SK-N-SH (cell line): ENCODE data around the gene ISL2.

ENCODE experiments used
- CTCF ChIP-seq: fragments of 200-600 bp; sonication (generic); IDR thresholded peaks from 2 replicates; pipeline ENCODE4 v1.6.1; 2017; ENCODE audit warnings: antibody characterized with exemption, mild to moderate bottlenecking, moderate library complexity
- MAX ChIP-seq: IDR thresholded peaks from 2 replicates; pipeline ENCODE4 v1.4.0; 2012; ENCODE audit warnings: low read depth
- MXI1 ChIP-seq: IDR thresholded peaks from 2 replicates; pipeline ENCODE4 v1.6.1; 2012; ENCODE audit warnings: mild to moderate bottlenecking, low read depth, low read length, improper control_type of control experiment
- POLR2AphosphoS5 ChIP-seq: IDR thresholded peaks from 2 replicates; pipeline ENCODE4 v1.6.1; 2012; ENCODE audit warnings: low read depth, low read length
- REST ChIP-seq: IDR thresholded peaks from 2 replicates; pipeline ENCODE4 v1.6.1; 2012; ENCODE audit warnings: mild to moderate bottlenecking, low read depth, low read length, moderate library complexity
- SMC3 ChIP-seq: IDR thresholded peaks from 2 replicates; pipeline ENCODE4 v1.6.1; 2012; ENCODE audit warnings: low read depth, low read length, improper control_type of control experiment
- TAF1 ChIP-seq: IDR thresholded peaks from 2 replicates; pipeline ENCODE4 v1.6.1; 2012; ENCODE audit warnings: low read depth, mild to moderate bottlenecking, low read length, moderate library complexity, borderline replicate concordance
- TEAD4 ChIP-seq: IDR thresholded peaks from 2 replicates; pipeline ENCODE4 v1.4.0; 2012; ENCODE audit warnings: mild to moderate bottlenecking, borderline replicate concordance; ENCODE audit not compliant: insufficient read depth
- YY1 ChIP-seq: IDR thresholded peaks from 2 replicates; pipeline ENCODE4 v1.4.0; 2012; ENCODE audit warnings: low read depth, mild to moderate bottlenecking

GRCh38 chr15:76332796-76333195 lies 3.8 kb upstream of the ISL2 start:
- TF ChIP-seq CTCF (no peak), MAX (no peak), TAF1 (no peak), MXI1 (no peak), REST (no peak), SMC3 (no peak), YY1 (no peak), POLR2AphosphoS5 (no peak), TEAD4 (no peak)
